B cell (primary cell): ENCODE measurements around the gene PLCB4.

Source experiments
- CTCF ChIP-seq: fragments of 200-600 bp; IDR thresholded peaks from one replicate; pipeline ENCODE4 v1.8.0; 2022; ENCODE audit warnings: antibody characterized with exemption, mild to moderate bottlenecking
- EZH2 ChIP-seq: IDR thresholded peaks from 2 replicates; pipeline ENCODE4 v1.6.1; 2012; ENCODE audit warnings: borderline replicate concordance, low read depth, mild to moderate bottlenecking, moderate library complexity, low read length; ENCODE audit not compliant: insufficient read depth, poor library complexity, severe bottlenecking

DNA sequence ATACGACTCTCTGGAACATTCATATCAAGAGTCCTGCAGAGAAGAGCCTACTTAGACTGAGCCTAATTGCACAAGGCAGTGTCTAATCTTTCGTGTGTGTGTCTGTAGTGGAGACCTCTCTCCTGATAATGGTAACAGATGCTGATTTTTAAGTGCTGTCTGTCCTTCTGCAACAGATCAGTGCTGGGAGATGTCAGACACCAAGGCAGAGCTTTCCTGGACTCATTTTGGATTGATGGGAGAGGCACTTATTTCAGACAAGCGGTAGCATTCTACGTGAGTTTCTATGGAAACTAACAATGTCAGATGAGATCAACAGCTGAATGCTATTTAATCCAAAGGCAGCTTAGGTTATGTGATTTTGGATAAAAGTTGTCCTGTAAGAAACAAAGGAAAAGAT, 167.6 kb downstream of the PLCB4 start:
- TF ChIP-seq CTCF = no peak
- TF ChIP-seq EZH2 = no peak
